ENCODE results near the gene PRF1. TPM values are rescaled to one million over a fixed set of nuclear protein-coding genes. Genes with fewer than 3 reads are reported as not detected.
"Not testable (repeated sequence)": the region's sequence is repeated elsewhere in the genome, so short reads cannot be mapped to it uniquely, and the experiment has no call there.

Gene PRF1
- total and polyA plus RNA-seq, 8 donors = 2.6 to 15.0 (median 4.5) TPM

GRCh38 chr10:70582793-70583668 is 19.5 kb downstream of the PRF1 start:
- ATAC-seq (no peak), DNase-seq (no peak)
- Histone ChIP-seq H3K9me3 (no peaks in the 10 kb centered on the region), H3K27me3 (no peaks in the 10 kb centered on the region), H3K36me3 (no peaks in the 10 kb centered on the region), H3K4me3 (no peak overlapping the region), H3K27ac (no peak overlapping the region), H3K4me1 (peaks cover 12 to 33% of the 10 kb centered on the region in 2 donors)
- no peak for TF ChIP-seq CTCF (IDR thresholded peaks at IDR 0.05)
- intact Hi-C loops (cut with DNase I) = no loop called here

- intact Hi-C loops (cut with DNase I); H3K9me3 ChIP-seq; ATAC-seq; DNase-seq; H3K27me3 ChIP-seq; H3K36me3 ChIP-seq; H3K27ac ChIP-seq; H3K4me3 ChIP-seq: not testable (repeated sequence)
- H3K4me1 ChIP-seq = peaks cover 20 to 45% of the 10 kb centered on the region in 2 donors
Measured at GRCh38 chr10:70581176-70581575, 21.4 kb downstream of the PRF1 start.

- ATAC-seq = peak; percentile 4
- no peak for TF ChIP-seq CTCF (IDR thresholded peaks at IDR 0.05)
- intact Hi-C loops (cut with DNase I) = no loop called here
Measured at GRCh38 chr10:70579234-70580002, 23.1 kb downstream of the PRF1 start.

GRCh38 chr10:70578371-70578947 is 24.1 kb downstream of the PRF1 start:
- peak in 1 of 4 donors; percentile 44 for DNase-seq
- Histone ChIP-seq H3K9me3 (no peaks in the 10 kb centered on the region), H3K27ac (peak overlapping the region in 1 of 2 donors; percentile 13), H3K27me3 (no peaks in the 10 kb centered on the region), H3K4me1 (peaks cover 16 to 33% of the 10 kb centered on the region in 2 donors), H3K4me3 (no peak overlapping the region), H3K36me3 (no peaks in the 10 kb centered on the region)
- intact Hi-C loops (cut with DNase I) = no loop called here
- TF ChIP-seq CTCF (IDR thresholded peaks at IDR 0.05) = no peak
- peak; percentile 27 for ATAC-seq

More at GRCh38 chr10:70579234-70580002, 23.1 kb downstream of the PRF1 start:
- H3K27me3 ChIP-seq = no peaks in the 10 kb centered on the region
- DNase-seq = peak in 1 of 4 donors; percentile 19
- H3K9me3 ChIP-seq = no peaks in the 10 kb centered on the region
- no peaks in the 10 kb centered on the region for H3K36me3 ChIP-seq
- peaks cover 23 to 42% of the 10 kb centered on the region in 2 donors for H3K4me1 ChIP-seq
- H3K27ac ChIP-seq = no peak overlapping the region
- H3K4me3 ChIP-seq = no peak overlapping the region

GRCh38 chr10:70576803-70577517 is 25.6 kb downstream of the PRF1 start:
- H3K4me1 ChIP-seq = peaks cover 16 to 31% of the 10 kb centered on the region in 2 donors
- no peak overlapping the region for H3K4me3 ChIP-seq
- intact Hi-C loops (cut with DNase I) = no loop called here
- peak overlapping the region in 1 of 2 donors; percentile 53 for H3K27ac ChIP-seq
- no peaks in the 10 kb centered on the region for H3K9me3 ChIP-seq
- DNase-seq (no peak), ATAC-seq (peak; percentile 24)
- no peaks in the 10 kb centered on the region for H3K36me3 ChIP-seq
- no peak for TF ChIP-seq CTCF (IDR thresholded peaks at IDR 0.05)
- H3K27me3 ChIP-seq = no peaks in the 10 kb centered on the region

Data from left lung (tissue), 10 donors.